Measurements from ENCODE around the gene BAHD1. TPM values are rescaled to one million over a fixed set of nuclear protein-coding genes. Genes with fewer than 3 reads are reported as not detected.
"Not testable (repeated sequence)": the region's sequence is repeated elsewhere in the genome, so short reads cannot be mapped to it uniquely, and the experiment has no call there.

The BAHD1 gene
- total RNA-seq, 1 donor from 2014 or later = 10.6 TPM

GRCh38 chr15:40450047-40450446 is 9.3 kb downstream of the BAHD1 start:
- intact Hi-C loops (cut with DNase I) = no loop called here
- Histone ChIP-seq H3K4me1 (peaks cover 0 to 13% of the 10 kb centered on the region in 2 donors), H3K36me3 (no peaks in the 10 kb centered on the region), H3K4me3 (no peak overlapping the region), H3K27ac (no peak overlapping the region), H3K27me3 (no peaks in the 10 kb centered on the region), H3K9me3 (no peaks in the 10 kb centered on the region)
- no peak for TF ChIP-seq CTCF (IDR thresholded peaks at IDR 0.05)
- no peak for DNase-seq (ENCODE audit: low spot score in 2 of 2)

- Histone ChIP-seq H3K27ac (no peak overlapping the region), H3K4me1 (peaks cover 4 to 15% of the 10 kb centered on the region in 2 donors), H3K27me3 (no peaks in the 10 kb centered on the region), H3K36me3 (no peaks in the 10 kb centered on the region), H3K9me3 (no peaks in the 10 kb centered on the region), H3K4me3 (no peak overlapping the region)
- no peak for DNase-seq (ENCODE audit: low spot score in 2 of 2)
- no peak for TF ChIP-seq CTCF (IDR thresholded peaks at IDR 0.05)
- intact Hi-C loops (cut with DNase I) = no loop called here
Measured at GRCh38 chr15:40451527-40452158, 10.9 kb downstream of the BAHD1 start.

- Histone ChIP-seq H3K4me1 (peaks cover 4 to 15% of the 10 kb centered on the region in 2 donors), H3K9me3 (no peaks in the 10 kb centered on the region), H3K27ac (no peak overlapping the region), H3K27me3 (no peaks in the 10 kb centered on the region), H3K36me3 (no peaks in the 10 kb centered on the region), H3K4me3 (no peak overlapping the region)
- no peak for DNase-seq (ENCODE audit: low spot score in 2 of 2)
- TF ChIP-seq CTCF (IDR thresholded peaks at IDR 0.05) = no peak
- intact Hi-C loops (cut with DNase I) = no loop called here
Measured at GRCh38 chr15:40452296-40453090, 11.7 kb downstream of the BAHD1 start.

GRCh38 chr15:40453941-40454340 is 13.2 kb downstream of the BAHD1 start:
- H3K9me3 ChIP-seq; DNase-seq (ENCODE audit: low spot score in 2 of 2); H3K27ac ChIP-seq; H3K27me3 ChIP-seq; H3K4me3 ChIP-seq; intact Hi-C loops (cut with DNase I); H3K36me3 ChIP-seq: not testable (repeated sequence)
- H3K4me1 ChIP-seq = peaks cover 4 to 15% of the 10 kb centered on the region in 2 donors

- no peak overlapping the region for H3K4me3 ChIP-seq
- H3K9me3 ChIP-seq = no peaks in the 10 kb centered on the region
- DNase-seq (ENCODE audit: low spot score in 2 of 2) = no peak
- no peak for TF ChIP-seq CTCF (IDR thresholded peaks at IDR 0.05)
- H3K36me3 ChIP-seq = peaks cover 12 to 14% of the 10 kb centered on the region in 2 donors
- no peaks in the 10 kb centered on the region for H3K27me3 ChIP-seq
- peaks cover 4 to 15% of the 10 kb centered on the region in 2 donors for H3K4me1 ChIP-seq
- H3K27ac ChIP-seq = no peak overlapping the region
- intact Hi-C loops (cut with DNase I) = no loop called here
Measured at GRCh38 chr15:40454904-40455391, 14.2 kb downstream of the BAHD1 start.

GRCh38 chr15:40456299-40456712 is 15.6 kb downstream of the BAHD1 start:
- DNase-seq (ENCODE audit: low spot score in 2 of 2) = no peak
- Histone ChIP-seq H3K27me3 (no peaks in the 10 kb centered on the region), H3K4me3 (no peak overlapping the region), H3K27ac (no peak overlapping the region), H3K4me1 (peaks cover 4 to 15% of the 10 kb centered on the region in 2 donors), H3K36me3 (peaks cover 12 to 23% of the 10 kb centered on the region in 2 donors), H3K9me3 (no peaks in the 10 kb centered on the region)
- no peak for TF ChIP-seq CTCF (IDR thresholded peaks at IDR 0.05)
- intact Hi-C loops (cut with DNase I) = no loop called here
